ENCODE results near the gene CCIN.
"Not testable (repeated sequence)": the region's sequence is repeated elsewhere in the genome, so short reads cannot be mapped to it uniquely, and the experiment has no call there.

Gene CCIN

GRCh38 chr9:36152741-36153438 is 16.3 kb upstream of the CCIN start:
- no peak overlapping the region for H3K4me3 ChIP-seq (ENCODE audit: low read length)
- no peak for DNase-seq (ENCODE audit: low read depth)
- TF ChIP-seq, protein P1, sequence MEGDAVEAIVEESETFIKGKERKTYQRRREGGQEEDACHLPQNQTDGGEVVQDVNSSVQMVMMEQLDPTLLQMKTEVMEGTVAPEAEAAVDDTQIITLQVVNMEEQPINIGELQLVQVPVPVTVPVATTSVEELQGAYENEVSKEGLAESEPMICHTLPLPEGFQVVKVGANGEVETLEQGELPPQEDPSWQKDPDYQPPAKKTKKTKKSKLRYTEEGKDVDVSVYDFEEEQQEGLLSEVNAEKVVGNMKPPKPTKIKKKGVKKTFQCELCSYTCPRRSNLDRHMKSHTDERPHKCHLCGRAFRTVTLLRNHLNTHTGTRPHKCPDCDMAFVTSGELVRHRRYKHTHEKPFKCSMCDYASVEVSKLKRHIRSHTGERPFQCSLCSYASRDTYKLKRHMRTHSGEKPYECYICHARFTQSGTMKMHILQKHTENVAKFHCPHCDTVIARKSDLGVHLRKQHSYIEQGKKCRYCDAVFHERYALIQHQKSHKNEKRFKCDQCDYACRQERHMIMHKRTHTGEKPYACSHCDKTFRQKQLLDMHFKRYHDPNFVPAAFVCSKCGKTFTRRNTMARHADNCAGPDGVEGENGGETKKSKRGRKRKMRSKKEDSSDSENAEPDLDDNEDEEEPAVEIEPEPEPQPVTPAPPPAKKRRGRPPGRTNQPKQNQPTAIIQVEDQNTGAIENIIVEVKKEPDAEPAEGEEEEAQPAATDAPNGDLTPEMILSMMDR (conservative IDR thresholded peaks at IDR 0.05; ENCODE audit: low read length): no peak

- no peak for DNase-seq (ENCODE audit: low read depth)
- TF ChIP-seq, protein P1 (conservative IDR thresholded peaks at IDR 0.05; ENCODE audit: low read length): no peak
- no peak overlapping the region for H3K4me3 ChIP-seq (ENCODE audit: low read length)
Measured at GRCh38 chr9:36153746-36154145, 15.4 kb upstream of the CCIN start.

DNA sequence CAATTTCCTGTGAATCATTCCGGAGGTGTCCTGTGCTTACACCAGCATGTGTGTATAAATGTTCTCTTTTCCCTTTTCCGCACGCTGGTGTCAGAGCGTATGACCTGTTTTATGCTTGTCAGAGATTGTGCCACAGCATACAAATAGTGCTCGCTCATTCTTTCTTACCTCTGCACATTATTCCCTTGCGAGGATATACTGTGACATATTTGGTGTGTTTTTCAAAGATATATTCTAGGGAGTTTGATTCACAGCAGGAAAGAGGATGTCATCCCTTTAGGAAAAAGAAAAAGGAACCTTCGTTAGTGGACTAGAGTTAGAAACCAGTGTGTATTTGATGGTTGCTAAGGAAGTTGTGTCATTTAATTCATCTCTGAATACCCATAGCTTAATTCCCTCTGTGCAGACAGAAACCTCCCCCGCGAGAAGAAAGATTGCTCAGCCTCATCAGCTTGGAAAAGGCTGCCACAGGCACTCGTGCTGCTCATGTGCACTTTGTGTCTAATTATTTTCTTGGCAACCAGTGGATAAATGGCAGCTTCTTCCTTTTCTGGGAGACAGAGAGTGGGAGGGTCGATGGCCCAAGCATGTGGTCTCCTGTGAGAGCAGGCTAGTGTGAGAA is 14.7 kb upstream of the CCIN start:
- H3K4me3 ChIP-seq (ENCODE audit: low read length): no peak overlapping the region
- TF ChIP-seq, protein P1 (conservative IDR thresholded peaks at IDR 0.05; ENCODE audit: low read length): no peak
- DNase-seq (ENCODE audit: low read depth): peak; percentile 70

GRCh38 chr9:36156116-36156515 is 13.1 kb upstream of the CCIN start:
- TF ChIP-seq, protein P1 (conservative IDR thresholded peaks at IDR 0.05; ENCODE audit: low read length): no peak
- H3K4me3 ChIP-seq (ENCODE audit: low read length): no peak overlapping the region
- no peak for DNase-seq (ENCODE audit: low read depth)

GRCh38 chr9:36158122-36158521 is 11.1 kb upstream of the CCIN start:
- TF ChIP-seq, protein P1 (conservative IDR thresholded peaks at IDR 0.05; ENCODE audit: low read length): no peak
- H3K4me3 ChIP-seq (ENCODE audit: low read length): no peak overlapping the region
- peak; percentile 62 for DNase-seq (ENCODE audit: low read depth)

DNA sequence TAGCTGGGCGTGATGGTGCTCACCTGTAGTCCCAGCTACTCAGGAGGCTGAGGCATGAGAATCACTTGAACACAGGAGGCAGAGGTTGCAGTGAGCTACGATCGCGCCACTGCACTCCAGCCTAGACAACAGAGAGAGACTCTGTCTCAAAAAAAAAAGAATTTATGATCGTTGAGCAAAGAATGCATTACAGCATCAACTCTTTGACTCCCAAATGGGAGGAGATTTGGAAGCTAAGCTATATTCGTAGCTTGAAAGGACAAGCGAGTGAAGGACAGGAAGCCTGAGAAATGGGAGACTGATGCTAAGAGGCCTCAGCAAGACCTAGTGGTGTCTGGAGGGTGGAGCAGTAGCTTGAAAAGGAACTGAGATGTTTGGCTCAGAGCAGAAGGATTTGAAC is 10.3 kb upstream of the CCIN start:
- TF ChIP-seq, protein P1 (conservative IDR thresholded peaks at IDR 0.05; ENCODE audit: low read length): no peak
- DNase-seq (ENCODE audit: low read depth): peak; percentile 45
- H3K4me3 ChIP-seq (ENCODE audit: low read length): no peak overlapping the region

GRCh38 chr9:36159509-36159908 is 9.7 kb upstream of the CCIN start:
- DNase-seq (ENCODE audit: low read depth): not testable (repeated sequence)

GRCh38 chr9:36160126-36160525 is 9.1 kb upstream of the CCIN start:
- DNase-seq (ENCODE audit: low read depth); H3K4me3 ChIP-seq (ENCODE audit: low read length): not testable (repeated sequence)

More at GRCh38 chr9:36159509-36159908, 9.7 kb upstream of the CCIN start:
- not testable (repeated sequence) for H3K4me3 ChIP-seq (ENCODE audit: low read length)
